GM19025 (cell line): ENCODE results near the gene NRIP1.

Experiments used
- ATAC-seq: cut with Tn5 transposase; IDR thresholded peaks from one replicate; pipeline ENCODE4 v1.9.1; 2021; ENCODE audit warnings: mild to moderate bottlenecking, low read depth, moderate library complexity; ENCODE audit not compliant: unreplicated experiment

Gene NRIP1, protein sequence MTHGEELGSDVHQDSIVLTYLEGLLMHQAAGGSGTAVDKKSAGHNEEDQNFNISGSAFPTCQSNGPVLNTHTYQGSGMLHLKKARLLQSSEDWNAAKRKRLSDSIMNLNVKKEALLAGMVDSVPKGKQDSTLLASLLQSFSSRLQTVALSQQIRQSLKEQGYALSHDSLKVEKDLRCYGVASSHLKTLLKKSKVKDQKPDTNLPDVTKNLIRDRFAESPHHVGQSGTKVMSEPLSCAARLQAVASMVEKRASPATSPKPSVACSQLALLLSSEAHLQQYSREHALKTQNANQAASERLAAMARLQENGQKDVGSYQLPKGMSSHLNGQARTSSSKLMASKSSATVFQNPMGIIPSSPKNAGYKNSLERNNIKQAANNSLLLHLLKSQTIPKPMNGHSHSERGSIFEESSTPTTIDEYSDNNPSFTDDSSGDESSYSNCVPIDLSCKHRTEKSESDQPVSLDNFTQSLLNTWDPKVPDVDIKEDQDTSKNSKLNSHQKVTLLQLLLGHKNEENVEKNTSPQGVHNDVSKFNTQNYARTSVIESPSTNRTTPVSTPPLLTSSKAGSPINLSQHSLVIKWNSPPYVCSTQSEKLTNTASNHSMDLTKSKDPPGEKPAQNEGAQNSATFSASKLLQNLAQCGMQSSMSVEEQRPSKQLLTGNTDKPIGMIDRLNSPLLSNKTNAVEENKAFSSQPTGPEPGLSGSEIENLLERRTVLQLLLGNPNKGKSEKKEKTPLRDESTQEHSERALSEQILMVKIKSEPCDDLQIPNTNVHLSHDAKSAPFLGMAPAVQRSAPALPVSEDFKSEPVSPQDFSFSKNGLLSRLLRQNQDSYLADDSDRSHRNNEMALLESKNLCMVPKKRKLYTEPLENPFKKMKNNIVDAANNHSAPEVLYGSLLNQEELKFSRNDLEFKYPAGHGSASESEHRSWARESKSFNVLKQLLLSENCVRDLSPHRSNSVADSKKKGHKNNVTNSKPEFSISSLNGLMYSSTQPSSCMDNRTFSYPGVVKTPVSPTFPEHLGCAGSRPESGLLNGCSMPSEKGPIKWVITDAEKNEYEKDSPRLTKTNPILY (N-terminal part only)

DNA sequence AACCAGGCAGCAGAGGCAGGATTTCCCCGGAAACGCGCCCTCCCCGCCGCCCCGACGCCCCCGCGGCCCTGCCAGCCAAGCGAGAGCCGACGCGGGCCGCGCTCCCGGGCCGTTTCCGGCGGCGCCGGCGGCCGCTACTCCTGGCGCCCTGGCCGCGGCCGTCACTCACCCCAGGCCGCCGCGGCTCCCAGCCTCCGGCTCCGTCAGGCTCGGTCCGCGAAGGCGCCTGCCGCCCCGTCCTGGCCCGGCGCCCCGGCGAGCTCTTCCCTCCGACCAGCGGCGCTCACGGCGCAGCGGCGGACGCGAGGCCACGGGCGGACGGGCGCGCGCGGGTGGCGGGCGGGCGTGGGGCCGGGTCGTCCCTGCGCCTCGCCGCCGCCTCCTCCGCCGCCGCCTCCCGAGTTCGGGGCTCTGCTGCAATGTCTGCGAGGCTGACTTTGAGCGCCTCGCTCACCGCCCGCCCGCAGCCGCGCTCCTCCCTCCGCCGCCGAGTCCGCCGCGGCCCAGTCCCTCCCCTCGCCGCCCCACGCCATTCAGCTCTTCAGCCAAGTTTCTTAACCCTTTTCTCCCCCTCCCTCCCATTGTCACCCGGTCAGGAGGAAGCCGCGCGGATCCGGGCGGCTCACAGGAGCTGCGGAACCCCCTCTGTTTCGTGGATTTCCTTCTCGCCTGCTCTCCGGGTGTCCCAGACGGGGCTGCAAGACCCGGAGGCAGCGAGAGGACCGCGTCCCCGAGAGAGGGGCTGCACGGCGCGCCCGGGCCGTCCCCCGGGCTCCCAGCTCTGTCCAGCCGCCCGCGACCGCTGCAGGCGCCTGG lies at the start of gene NRIP1:
Gene NRIP1 (minus strand): TSS at position 425 of the 816 bp plus-strand sequence. CDS start 96,808 bp downstream, outside the sequence.
- ATAC-seq = peak; percentile 73

DNA sequence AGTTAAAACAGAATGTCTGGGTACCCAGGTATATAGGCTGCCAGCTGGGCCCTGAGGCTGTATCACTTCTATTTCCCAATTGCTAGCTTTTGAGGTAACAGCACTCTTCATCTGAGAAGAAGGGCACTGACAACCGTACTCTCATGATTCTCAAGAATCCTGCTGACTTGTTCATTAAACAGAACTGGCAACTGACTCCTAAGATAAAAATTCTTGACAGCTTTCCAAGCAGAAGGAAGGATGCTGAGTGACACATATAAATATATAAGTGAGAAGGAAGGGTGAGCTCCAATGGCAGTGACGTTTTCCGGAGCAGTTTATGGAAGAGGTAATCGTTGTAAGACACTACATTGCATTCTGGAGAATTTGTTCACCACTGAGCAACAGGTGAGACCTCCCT lies 48.1 kb upstream of the NRIP1 start:
- ATAC-seq = no peak

DNA sequence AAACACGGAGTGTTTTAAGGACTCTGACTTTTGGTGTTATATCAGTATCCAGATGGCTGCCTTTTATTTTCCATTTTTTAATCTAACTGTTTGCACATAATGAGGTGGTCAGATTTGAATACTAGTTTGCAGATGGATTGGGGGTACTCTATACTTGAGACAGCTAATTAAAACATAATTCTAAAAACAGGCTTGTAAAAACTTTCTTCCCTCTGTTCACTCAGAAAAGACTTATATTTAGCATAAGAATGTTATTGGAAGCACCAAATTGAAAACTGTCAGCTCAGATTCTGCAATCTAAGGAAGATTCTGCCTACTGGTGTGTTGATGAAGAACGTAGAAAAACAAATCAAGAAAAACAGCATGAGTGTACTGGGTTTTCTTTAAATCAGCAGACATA lies 44.0 kb upstream of the NRIP1 start:
- no peak for ATAC-seq

DNA sequence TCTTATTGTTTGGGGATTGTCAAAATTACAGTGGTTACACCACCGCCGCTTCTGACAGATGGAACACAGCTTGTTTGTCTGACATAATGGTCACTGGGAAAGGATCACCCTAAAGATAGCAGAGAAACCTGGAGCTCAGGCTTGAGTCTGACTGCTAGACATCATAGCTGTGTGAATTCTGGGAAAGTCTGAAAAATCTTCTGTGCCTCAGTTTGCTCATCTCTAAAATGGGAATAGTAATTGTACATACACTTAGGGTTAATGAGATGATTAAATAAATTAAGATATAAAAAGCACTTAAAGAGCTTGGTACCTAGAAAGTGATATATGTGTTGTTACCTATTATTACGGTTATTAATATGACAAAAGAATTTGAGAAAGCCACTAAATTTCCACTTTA lies 39.7 kb upstream of the NRIP1 start:
- ATAC-seq = no peak

DNA sequence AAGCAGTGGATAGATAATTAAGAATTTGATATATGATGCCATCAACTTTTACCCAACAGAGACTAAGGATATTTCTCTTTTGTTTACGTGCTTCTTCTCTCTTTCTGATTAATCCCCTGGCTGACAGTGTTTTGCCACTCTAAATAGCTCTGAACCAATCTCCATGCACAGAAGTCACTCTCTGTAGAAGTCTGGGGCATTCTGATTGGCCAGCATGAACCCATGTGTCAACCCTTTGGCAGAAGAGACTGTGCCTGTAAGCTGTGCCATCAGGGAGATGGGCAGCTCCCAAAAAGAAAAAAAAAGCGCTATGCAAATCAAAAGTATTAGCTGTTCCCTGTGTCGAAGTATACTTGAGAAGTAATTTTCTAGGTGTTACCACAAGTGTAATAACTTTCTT lies 34.1 kb upstream of the NRIP1 start:
- ATAC-seq = no peak

DNA sequence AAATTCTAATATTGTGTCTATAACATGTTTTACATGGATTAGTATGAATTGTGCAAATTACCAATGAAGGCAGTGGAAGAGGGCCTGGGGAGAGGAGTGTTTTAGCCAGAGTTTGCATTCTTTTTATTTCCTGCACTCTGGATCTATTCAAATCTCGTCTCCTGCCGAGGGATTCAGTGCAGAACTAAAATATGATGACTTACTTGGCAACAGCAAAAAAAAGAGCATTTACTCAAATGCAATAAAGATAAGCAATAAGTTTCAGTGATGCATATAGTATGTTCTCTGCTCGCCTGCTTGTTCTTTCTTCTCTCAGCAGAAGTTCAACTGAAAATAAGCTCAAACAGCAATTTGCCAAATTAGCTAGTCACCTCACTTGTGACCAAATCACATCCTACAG lies 33.4 kb upstream of the NRIP1 start:
- no peak for ATAC-seq

DNA sequence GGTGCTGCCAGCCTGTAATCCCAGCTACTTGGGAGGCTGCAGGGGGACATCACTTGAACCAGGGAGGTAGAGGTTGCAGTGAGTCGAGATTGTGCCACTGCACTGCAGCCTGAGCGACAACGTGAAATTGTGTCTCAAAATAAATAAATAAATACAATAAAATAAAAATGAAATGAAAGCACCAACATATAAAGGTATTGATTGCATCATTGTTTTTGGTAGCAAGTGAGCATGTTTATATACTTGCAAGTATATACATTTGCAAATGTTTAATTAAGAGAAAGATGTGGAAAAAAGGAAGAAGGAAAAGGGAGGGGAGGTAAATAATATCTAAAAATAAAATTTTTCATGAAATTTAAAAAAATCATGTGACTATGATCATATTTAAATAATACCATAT lies 32.8 kb upstream of the NRIP1 start:
- no peak for ATAC-seq

DNA sequence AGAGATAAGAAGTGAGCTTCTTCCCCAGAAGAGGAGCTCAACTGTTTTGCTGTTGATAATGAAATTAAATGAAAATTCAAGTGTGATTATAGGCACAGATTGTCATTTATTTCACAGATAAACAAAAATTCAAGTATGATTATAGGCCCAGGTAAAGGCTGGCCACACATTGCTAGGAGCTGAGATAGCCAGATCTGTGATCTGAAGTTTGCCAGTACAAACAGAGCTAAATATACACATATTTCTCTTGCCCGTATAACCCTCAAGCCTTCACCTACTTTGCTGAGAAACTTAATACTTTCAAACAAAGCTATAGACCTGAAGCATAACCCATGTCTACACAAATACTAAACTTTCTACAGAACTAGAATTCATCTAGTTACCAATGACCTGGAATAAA lies 31.3 kb upstream of the NRIP1 start:
- no peak for ATAC-seq

DNA sequence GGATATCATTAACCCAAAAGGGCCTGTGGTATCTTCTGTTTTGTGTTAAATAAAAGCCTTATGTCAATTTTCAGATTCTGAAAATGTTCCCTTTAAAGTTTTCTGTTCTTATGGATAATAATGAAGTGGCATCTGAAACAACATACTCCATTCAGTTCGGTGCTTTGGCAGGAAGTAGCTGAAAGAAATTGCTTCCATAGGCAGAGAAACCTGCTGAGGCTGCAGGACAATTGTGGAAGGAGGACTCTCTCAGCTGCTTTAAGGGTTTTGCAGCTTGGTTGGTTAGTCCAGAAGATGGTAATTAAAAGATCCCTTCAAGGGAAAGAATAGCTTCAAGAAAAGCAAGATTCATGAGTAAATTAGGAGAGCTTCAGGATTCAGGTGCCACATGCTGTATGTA lies 30.5 kb upstream of the NRIP1 start:
- no peak for ATAC-seq

DNA sequence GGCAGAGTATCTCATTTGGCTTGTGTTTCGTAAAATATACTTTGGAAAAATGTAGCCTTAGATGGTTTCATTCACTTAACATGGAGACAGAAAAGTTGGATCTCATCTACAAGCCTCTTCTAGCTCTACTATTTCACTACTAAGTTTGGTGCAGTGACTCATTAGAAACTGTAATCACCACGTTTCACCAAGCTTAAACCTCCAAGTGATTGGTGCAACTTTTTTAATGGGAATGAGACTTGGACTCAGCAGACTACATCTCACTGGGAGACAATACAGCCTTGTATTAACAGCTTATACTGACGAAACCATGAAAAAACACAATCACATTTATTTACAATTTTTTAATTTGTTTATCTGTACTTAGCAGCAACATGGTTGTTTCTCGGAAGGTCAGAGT lies 29.9 kb upstream of the NRIP1 start:
- no peak for ATAC-seq

DNA sequence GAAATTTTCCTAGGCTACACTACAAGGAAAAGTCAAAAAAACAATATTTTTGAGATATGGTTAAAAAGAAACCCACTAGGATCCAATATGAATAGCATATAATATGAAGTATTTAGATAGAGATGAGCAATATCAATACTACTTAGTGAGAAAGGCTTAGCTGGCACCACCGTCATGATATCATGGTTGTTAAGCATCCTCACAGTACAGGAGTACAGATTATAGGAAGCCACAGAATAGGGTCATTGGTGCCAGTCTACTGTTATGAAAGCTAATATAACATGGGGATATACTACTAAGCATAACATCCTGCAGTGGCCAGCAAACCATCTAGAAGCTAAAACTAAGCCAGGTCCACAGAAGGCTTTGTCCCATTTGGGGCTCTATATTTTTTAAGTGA lies 28.4 kb upstream of the NRIP1 start:
- ATAC-seq = no peak

DNA sequence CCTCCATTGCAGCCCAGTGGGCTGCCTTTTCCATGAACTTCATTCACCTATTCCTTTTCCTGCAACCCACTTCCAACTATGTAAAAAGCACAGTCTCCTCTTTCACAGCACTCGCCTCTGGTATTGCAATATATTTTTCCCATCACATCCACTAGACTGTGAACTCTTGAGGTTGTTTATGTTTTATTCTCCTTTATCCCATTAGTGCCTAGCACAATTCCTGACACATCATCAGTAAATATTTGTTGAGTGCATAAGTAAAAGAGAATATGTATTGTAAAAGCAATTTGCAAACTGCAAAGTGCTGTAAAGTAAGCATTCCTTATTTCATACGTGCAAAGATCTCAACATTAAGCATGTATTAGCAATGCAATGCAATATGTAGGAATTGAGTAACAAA lies 27.9 kb upstream of the NRIP1 start:
- no peak for ATAC-seq

DNA sequence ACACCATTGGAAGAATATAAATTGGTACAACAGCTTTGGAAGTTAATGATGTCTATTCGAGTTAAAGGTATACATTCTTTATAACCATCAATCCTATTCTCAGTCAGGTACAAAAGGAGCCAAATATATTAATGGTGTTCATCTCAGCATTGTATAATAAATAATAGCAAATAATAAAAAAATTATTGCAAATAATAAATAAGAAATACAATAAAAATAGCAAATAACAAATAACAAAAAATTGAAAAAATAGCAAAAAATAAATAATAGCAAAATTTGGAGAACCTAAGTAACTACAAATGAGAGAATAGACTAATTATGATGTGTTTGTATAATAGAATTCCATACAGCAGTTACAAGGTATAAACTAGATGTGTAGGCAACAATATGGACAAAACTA lies 25.6 kb upstream of the NRIP1 start:
- no peak for ATAC-seq

DNA sequence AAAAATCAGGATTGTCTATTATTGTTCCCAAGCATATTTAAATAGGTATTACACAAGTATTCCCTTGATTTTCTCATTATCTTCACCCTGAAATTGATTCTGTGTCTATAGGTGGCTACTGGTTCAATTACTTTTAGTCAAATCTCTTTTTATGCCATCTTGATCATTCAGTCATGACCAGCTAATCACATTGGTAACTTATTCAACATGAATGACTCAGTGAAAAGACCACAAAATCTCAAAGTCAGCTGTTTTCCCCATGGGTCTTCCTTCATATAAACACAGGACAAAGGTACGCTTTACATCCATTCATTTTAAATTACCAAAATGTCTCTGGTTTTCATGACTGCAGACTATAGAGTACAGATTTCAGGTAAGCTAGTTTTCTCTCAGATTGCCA lies 23.7 kb upstream of the NRIP1 start:
- ATAC-seq = no peak

DNA sequence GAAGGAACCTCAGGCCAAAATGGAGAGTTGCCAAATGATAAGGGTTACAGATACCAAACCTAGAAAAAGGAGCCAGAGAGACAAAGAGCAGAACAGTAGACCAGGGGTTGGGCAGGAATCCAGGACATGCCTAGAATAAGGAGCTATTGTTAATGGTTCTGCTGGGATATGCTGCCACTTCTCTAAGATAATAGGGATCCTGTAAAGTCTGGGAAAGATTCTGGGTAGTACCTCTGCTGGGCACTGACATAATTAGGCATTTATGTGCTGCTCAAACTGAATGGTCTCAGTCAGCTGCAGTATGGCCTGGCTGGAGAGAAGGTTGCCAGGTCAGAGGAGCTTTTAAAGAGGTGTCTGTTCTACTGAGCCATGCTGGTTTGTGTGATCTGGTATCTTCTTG lies 19.9 kb upstream of the NRIP1 start:
- ATAC-seq = no peak

DNA sequence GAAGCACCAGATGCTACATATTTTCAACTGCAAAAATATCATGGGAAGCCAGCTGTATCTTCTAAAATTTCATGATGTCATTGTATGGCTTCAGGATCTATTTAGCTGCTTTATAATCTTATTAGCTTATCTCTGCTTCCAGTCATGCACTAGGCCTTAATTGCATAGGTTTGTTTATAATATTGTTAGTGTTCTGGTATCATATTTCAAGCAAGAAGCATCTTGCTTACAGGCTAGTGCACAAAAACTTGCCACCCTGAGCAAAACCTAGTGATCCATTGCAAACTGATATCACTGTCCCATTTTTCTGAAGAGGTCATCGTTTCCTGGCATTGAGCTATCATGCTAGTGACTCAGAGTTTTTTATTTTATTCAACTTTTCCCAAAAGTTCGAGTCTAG lies 15.7 kb upstream of the NRIP1 start:
- no peak for ATAC-seq

DNA sequence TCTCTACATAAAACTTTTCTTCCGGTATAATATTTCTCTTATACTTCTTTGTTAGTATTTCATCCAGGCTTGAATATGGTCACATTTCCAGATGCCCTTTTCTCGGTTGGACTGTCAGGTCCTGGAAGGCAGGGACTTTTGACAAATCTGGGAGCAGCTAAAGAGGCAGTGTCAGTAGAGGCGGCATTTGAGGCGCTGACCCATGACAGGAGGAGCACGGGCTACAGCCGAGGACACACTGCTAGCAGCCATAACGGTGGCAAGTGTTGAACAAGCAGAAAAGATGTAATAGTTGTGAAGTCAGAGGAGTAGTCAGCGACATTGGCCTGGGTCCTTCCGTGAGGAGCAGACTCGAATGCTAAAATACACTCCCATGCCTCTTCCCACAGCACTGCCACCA lies 14.5 kb upstream of the NRIP1 start:
- no peak for ATAC-seq

DNA sequence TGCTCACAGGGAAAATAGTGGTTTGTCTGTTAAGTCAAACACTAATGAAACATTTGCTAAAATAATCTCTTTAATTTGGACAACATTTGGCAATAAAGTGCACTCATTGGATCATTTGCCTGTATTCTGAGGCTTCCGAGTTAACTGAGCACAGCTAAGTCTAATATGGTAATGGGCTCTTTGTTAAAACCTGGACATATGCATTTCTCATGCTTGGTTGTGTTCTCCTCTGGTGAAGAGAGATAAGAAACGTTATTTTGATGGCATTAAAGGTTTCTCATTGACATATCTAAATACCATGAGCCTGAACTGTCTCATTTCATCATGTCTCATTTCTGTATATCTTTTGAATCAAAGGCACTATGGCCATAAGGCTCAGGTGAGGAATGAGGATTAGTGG lies 13.4 kb upstream of the NRIP1 start:
- no peak for ATAC-seq

DNA sequence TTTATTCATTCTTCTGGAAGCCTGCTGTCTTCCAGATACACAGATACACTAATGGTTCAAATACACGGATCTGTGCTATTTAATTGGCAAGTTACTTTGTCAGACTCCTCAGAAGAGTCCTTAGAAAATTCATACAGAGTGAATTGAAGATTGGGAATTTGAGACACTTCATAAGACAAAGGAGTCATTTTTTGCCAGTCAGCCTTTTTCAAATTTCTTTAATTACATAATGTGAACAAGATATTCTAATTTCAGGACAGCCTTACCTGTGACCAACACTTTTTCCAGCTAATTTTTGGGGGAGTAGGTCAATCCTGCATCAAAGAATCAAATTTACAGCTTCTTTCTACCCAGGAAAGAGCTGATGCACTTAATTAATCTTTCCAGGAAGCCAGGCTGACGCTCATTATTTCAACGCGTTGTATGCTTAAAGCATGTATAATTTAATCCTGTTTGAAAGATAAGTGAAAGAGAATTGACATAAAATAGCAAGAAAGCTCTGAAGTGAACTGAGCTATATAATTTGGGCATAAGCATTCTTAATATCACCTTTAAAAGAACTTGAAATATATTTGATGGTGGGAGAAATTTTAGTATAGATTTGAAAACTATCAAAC lies 12.8 kb upstream of the NRIP1 start:
- ATAC-seq = no peak

DNA sequence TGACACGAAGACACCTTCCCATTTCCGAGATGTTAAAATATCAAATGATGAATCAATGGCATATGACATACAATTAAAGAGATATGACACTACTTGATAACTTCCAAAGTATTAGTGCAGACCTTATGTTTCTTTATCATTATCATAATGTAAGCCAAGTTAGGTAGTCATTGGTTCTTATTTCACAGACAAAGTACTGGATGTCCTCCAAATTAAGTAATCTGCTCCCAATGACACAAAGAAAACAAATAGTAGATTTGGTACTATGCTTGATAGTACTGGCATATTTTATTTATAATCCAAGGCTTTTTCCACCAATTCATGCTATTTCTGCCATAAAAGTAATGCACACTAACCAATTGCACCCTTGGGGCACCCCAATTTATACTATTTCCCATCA lies 11.9 kb upstream of the NRIP1 start:
- ATAC-seq = no peak
